Mesothelial cell of epicardium (in vitro differentiated cells): ENCODE results near the gene OR2V2. TPM values are rescaled to one million over a fixed set of nuclear protein-coding genes. Genes with fewer than 3 reads are reported as not detected.

ENCODE experiments used
- DNase-seq, 2 experiments: peaks; one replicate each; pipeline ENCODE4 v3.0.0; 2021; ENCODE audit warnings: low spot score in 2 of 2; ENCODE audit not compliant: unreplicated experiment in 2 of 2
- H3K27ac Mint-ChIP-seq: 2 replicates; pipeline ENCODE4 v1.8.0; 2021; ENCODE audit warnings: mixed read lengths
- H3K27me3 Mint-ChIP-seq: 2 replicates; pipeline ENCODE4 v1.8.0; 2021; ENCODE audit warnings: low read depth, mixed read lengths
- H3K36me3 Mint-ChIP-seq: 2 replicates; pipeline ENCODE4 v1.8.0; 2021; ENCODE audit warnings: mixed read lengths
- H3K4me1 Mint-ChIP-seq: 2 replicates; pipeline ENCODE4 v1.8.0; 2021; ENCODE audit warnings: mixed read lengths
- H3K4me3 Mint-ChIP-seq: 2 replicates; pipeline ENCODE4 v1.8.0; 2021; ENCODE audit warnings: mild to moderate bottlenecking, moderate library complexity, mixed read lengths
- H3K9me3 Mint-ChIP-seq: 2 replicates; pipeline ENCODE4 v1.8.0; 2021; ENCODE audit warnings: mixed read lengths
- CTCF ChIP-seq: fragments of 200-600 bp; sonication (generic); IDR thresholded peaks from one replicate; pipeline ENCODE4 v1.5.0; 2021; ENCODE audit warnings: antibody characterized with exemption; ENCODE audit not compliant: unreplicated experiment
- total RNA-seq: library from RNA; stranded (reverse); gene quantifications from 3 replicates; pipeline ENCODE4 v1.2.1, GENCODE V29; 2021

Gene OR2V2
- total RNA-seq, 1 donor from 2014 or later = not detected

GRCh38 chr5:181199881-181200638, 52.7 kb downstream of the OR2V2 start:
- TF ChIP-seq CTCF = no peak
- H3K4me3 Mint-ChIP-seq = no peak overlapping the region
- H3K9me3 Mint-ChIP-seq = no peaks in the 10 kb centered on the region
- no peaks in the 10 kb centered on the region for H3K36me3 Mint-ChIP-seq
- no peak for DNase-seq
- H3K27ac Mint-ChIP-seq = no peak overlapping the region
- peaks cover 16% of the 10 kb centered on the region for H3K4me1 Mint-ChIP-seq
- H3K27me3 Mint-ChIP-seq = peaks cover 59% of the 10 kb centered on the region

- peaks cover 65% of the 10 kb centered on the region for H3K27me3 Mint-ChIP-seq
- H3K9me3 Mint-ChIP-seq = no peaks in the 10 kb centered on the region
- no peak overlapping the region for H3K27ac Mint-ChIP-seq
- H3K4me3 Mint-ChIP-seq = no peak overlapping the region
- TF ChIP-seq CTCF = no peak
- no peaks in the 10 kb centered on the region for H3K36me3 Mint-ChIP-seq
- H3K4me1 Mint-ChIP-seq = peaks cover 20% of the 10 kb centered on the region
- DNase-seq = no peak
Measured at GRCh38 chr5:181200816-181201215, 53.4 kb downstream of the OR2V2 start.

- Mint-ChIP-seq H3K4me1 (peaks cover 22% of the 10 kb centered on the region), H3K4me3 (peak overlapping the region; percentile 75), H3K27me3 (peaks cover 73% of the 10 kb centered on the region), H3K36me3 (no peaks in the 10 kb centered on the region), H3K9me3 (no peaks in the 10 kb centered on the region), H3K27ac (no peak overlapping the region)
- TF ChIP-seq CTCF = no peak
- DNase-seq = no peak
Measured at GRCh38 chr5:181203093-181203711, 55.8 kb downstream of the OR2V2 start.

GRCh38 chr5:181203777-181204112, 56.4 kb downstream of the OR2V2 start:
- Mint-ChIP-seq H3K36me3 (no peaks in the 10 kb centered on the region), H3K4me1 (peaks cover 18% of the 10 kb centered on the region), H3K4me3 (peak overlapping the region; percentile 75), H3K27ac (no peak overlapping the region), H3K9me3 (no peaks in the 10 kb centered on the region), H3K27me3 (peaks cover 68% of the 10 kb centered on the region)
- no peak for TF ChIP-seq CTCF
- no peak for DNase-seq

- DNase-seq = no peak
- Mint-ChIP-seq H3K9me3 (no peaks in the 10 kb centered on the region), H3K27ac (no peak overlapping the region), H3K4me1 (peaks cover 18% of the 10 kb centered on the region), H3K27me3 (peaks cover 66% of the 10 kb centered on the region), H3K36me3 (no peaks in the 10 kb centered on the region), H3K4me3 (peak overlapping the region; percentile 75)
- no peak for TF ChIP-seq CTCF
Measured at GRCh38 chr5:181204113-181204825, 56.9 kb downstream of the OR2V2 start.
